ENCODE data around the gene ZBBX. TPM values are rescaled to one million over a fixed set of nuclear protein-coding genes. Genes with fewer than 3 reads are reported as not detected.

The ZBBX gene
- total RNA-seq, 4 donors from 2014 or later, result not detected

DNA sequence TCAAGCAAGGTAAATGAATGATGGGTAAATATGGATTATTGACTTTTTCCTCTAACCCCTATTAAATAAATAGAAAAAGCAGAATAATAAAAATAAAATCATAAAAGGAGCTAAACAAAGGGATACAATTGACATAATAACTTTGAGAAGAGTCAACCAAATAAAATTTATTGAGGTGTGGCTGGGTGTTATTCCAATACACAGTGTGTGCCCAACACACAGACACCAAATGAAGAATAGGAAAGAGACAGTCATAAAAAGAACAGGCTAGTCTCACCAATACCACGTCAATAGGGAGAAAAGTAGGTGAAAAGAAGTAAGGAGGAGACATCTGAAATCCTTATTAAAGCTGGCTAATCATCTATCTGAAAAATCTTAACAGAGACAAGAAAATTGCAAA is 127.1 kb downstream of the ZBBX start:
- TF ChIP-seq, protein P1, sequence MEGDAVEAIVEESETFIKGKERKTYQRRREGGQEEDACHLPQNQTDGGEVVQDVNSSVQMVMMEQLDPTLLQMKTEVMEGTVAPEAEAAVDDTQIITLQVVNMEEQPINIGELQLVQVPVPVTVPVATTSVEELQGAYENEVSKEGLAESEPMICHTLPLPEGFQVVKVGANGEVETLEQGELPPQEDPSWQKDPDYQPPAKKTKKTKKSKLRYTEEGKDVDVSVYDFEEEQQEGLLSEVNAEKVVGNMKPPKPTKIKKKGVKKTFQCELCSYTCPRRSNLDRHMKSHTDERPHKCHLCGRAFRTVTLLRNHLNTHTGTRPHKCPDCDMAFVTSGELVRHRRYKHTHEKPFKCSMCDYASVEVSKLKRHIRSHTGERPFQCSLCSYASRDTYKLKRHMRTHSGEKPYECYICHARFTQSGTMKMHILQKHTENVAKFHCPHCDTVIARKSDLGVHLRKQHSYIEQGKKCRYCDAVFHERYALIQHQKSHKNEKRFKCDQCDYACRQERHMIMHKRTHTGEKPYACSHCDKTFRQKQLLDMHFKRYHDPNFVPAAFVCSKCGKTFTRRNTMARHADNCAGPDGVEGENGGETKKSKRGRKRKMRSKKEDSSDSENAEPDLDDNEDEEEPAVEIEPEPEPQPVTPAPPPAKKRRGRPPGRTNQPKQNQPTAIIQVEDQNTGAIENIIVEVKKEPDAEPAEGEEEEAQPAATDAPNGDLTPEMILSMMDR (IDR thresholded peaks at IDR 0.05), result no peak
- TF ChIP-seq POLR2A (IDR thresholded peaks at IDR 0.05), result no peak
- no peak for DNase-seq (ENCODE audit: low spot score in 2 of 2)
- intact Hi-C loops (cut with DNase I; ENCODE audit: low total_unique reads), result no loop called here
- WGBS, 2 donors, result 45 to 62% methylated on average over 1 of the region's 1 CpG
- H3K4me3 ChIP-seq (ENCODE audit: low read depth, poor library complexity, severe bottlenecking), result no peak overlapping the region

DNA sequence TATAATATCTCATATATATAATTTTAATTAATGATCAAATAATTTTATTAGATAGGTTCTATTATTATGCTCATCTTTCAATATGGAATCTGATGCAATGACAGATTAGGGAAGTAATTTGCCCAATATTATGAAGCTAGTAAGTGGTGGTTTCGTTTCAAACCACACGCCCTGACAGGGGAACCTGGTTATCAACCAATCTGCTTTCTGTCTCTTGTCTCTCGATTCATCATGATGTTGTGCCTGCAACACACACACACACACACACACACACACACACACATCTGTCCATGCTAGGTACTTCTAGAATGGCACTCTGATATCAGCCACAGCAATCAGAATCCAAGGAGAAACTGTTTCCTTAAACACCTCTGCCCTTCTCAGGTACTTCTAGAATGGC is 128.4 kb downstream of the ZBBX start:
- TF ChIP-seq, protein P1 (IDR thresholded peaks at IDR 0.05), result no peak
- no peak for TF ChIP-seq POLR2A (IDR thresholded peaks at IDR 0.05)
- intact Hi-C loops (cut with DNase I; ENCODE audit: low total_unique reads), result no loop called here
- DNase-seq (ENCODE audit: low spot score in 2 of 2), result no peak
- H3K4me3 ChIP-seq (ENCODE audit: low read depth, poor library complexity, severe bottlenecking), result no peak overlapping the region
- WGBS, 2 donors, result 76 to 78% methylated on average over 3 of the region's 3 CpGs

DNA sequence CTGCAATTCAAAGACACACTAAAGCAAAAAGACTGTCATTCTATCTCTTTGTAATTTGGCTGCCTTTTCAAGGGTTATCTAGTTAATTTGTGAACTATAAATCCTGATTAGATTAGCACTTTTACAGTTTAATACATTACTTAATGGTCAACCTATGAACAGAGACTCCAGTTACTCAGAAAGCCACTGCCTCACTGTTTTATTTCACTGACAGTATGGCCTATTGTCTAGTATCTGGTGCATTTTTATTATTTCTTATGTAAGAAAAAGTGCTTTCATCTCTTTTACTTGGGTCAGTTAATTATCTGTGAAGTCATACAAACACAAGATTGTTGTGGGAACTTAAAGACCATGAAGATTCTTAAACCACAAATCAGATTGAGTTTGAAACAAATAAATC is 133.8 kb downstream of the ZBBX start:
- intact Hi-C loops (cut with DNase I; ENCODE audit: low total_unique reads), result no loop called here
- TF ChIP-seq POLR2A (IDR thresholded peaks at IDR 0.05), result no peak
- TF ChIP-seq, protein P1 (IDR thresholded peaks at IDR 0.05), result no peak
- H3K4me3 ChIP-seq (ENCODE audit: low read depth, poor library complexity, severe bottlenecking), result no peak overlapping the region
- DNase-seq (ENCODE audit: low spot score in 2 of 2), result no peak

DNA sequence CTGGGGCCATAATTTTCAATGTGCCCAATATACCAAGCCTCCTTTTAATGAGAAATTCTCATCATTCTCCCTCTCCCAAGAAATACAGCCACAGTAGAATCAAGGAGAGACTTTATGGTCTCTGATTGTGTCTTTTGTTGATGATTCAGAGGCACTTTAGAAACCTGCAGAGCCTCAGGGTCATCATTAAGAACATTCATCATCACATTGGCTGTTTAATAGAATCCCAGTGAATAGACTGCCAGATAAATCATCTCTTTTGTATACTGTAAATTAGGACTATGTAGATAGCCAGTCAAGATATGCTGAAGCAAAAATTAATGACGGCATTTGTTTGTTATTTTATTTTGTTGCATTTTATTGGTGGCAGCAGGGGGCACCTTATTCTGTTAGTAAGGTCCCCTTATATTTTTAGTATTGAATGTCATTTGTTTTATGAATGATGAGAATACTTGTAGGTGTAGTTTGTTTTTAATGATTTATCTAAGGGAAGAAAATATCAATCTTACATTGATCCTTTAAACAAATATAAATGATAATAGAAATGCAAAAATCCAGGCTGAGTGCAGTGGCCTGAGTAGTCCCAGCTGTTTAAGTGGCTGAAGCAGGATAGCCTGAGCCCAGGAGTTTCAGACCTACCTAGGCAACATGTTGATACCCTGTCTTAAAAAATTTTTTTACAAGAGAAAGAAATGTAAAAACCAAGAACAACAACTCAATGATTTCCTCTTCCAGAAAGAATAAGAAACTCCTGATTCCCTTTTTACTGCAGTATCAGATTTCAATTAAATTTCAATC is 138.8 kb downstream of the ZBBX start:
- WGBS, 2 donors, result 53 to 61% methylated on average over 1 of the region's 1 CpG

DNA sequence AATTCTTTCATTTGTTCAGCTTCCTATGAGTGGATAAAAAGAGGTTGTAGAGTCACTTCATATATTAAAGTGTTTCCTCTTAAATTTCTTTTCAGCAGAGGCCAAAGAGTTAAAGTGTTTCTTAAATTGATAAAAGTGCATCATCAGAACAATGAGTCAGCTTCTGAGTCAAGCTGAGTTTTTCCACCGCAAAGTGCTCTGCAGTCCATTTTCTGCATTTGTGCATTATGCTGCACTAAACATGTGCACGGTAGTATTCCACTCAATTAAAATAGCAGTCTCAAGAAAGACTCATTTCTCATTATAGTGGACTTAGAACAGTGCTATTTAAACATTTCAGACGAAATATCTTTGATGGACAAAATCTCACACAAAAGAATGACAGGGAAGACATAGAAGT is 152.0 kb downstream of the ZBBX start:
- WGBS, 2 donors, result 30 to 37% methylated on average over 3 of the region's 3 CpGs
- TF ChIP-seq POLR2A (IDR thresholded peaks at IDR 0.05), result no peak
- TF ChIP-seq, protein P1 (IDR thresholded peaks at IDR 0.05), result no peak
- H3K4me3 ChIP-seq (ENCODE audit: low read depth, poor library complexity, severe bottlenecking), result no peak overlapping the region
- intact Hi-C loops (cut with DNase I; ENCODE audit: low total_unique reads), result no loop called here
- no peak for DNase-seq (ENCODE audit: low spot score in 2 of 2)

More for the DNA sequence above, 138.8 kb downstream of the ZBBX start:
- no peak for DNase-seq (ENCODE audit: low spot score in 2 of 2)
- no peak overlapping the region for H3K4me3 ChIP-seq (ENCODE audit: low read depth, poor library complexity, severe bottlenecking)
- intact Hi-C loops (cut with DNase I; ENCODE audit: low total_unique reads), result no loop called here
- no peak for TF ChIP-seq POLR2A (IDR thresholded peaks at IDR 0.05)
- TF ChIP-seq, protein P1 (IDR thresholded peaks at IDR 0.05), result no peak

DNA sequence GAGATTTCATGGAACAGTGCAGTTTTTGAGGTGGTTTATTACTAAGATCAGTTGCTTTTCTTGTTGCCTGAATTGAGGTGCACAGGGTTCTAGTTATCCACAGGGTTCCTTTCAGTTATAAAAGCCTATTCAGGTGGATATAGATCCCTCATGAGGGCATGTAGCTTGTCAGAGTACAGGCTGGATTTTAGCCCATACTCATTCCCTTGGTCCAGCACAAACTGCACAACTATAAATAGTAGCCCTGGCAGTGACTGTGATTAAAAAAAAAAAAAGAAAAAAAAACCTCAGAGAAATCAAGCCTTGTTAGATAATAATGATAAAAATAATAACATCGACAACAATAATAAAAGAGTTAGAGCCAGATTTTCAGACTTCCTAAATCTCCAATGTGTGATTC is 154.3 kb downstream of the ZBBX start:
- 91 to 100% methylated on average over 1 of the region's 1 CpG for WGBS, 2 donors
- intact Hi-C loops (cut with DNase I; ENCODE audit: low total_unique reads), result no loop called here
- no peak overlapping the region for H3K4me3 ChIP-seq (ENCODE audit: low read depth, poor library complexity, severe bottlenecking)
- DNase-seq (ENCODE audit: low spot score in 2 of 2), result no peak
- TF ChIP-seq, protein P1 (IDR thresholded peaks at IDR 0.05), result no peak
- TF ChIP-seq POLR2A (IDR thresholded peaks at IDR 0.05), result no peak
